ENCODE results near the gene PRRX2. TPM values are rescaled to one million over a fixed set of nuclear protein-coding genes. Genes with fewer than 3 reads are reported as not detected.
A peak's percentile ranks its signal among the peaks of the same experiment; 100 is the strongest.
"Not testable (repeated sequence)": the region's sequence is repeated elsewhere in the genome, so short reads cannot be mapped to it uniquely, and the experiment has no call there.

The PRRX2 gene
- polyA plus RNA-seq, 1 experiment: 8.3 TPM

DNA sequence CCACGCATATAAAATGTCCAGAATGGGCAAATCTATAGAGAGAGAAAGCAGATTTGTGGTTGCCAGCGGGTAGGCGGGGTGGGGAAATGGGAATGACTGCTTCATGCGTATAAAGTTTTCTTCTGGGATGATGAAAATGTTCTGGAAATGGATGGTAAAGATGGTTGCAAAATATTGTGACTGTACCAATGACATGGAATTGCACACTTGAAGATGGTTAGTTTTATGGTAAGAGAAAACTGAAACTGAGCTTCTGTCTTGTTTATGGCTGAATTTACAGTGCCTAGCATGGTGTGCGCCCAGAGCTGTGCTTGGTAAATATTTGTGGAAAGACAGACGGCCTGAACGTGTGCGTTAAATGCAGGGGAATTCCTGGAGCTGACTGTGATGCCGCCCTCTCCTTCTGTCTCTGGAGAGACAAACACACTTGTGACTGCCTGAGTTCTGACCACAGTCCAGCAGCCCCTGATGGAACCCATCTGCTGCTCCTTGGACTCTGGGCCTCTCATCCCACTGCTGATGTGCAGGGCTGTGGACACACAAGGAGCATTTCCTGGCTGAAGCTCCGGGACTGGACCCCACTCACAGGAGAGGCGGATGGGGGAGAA, 96.0 kb downstream of the PRRX2 start:
- Histone ChIP-seq H3K27me3 (ENCODE audit: control insufficient read depth, insufficient read depth, low read length) (no peaks in the 10 kb centered on the region), H3K9me3 (ENCODE audit: control insufficient read depth, insufficient read depth, low read length) (no peaks in the 10 kb centered on the region), H3K4me3 (ENCODE audit: low read depth, low read length) (peak overlapping the region; percentile 34; the same call in 1 of the 2 replicates), H3K27ac (ENCODE audit: low read depth, low read length) (peak overlapping the region; percentile 97)
- peak; percentile 84 for DNase-seq (ENCODE audit: low read depth, low spot score)
- POLR2A ChIA-PET: interaction anchor here (0.6 to 2.5 kb wide), 8 partner anchors 8 to 950 kb away, joined by 3 to 22 read pairs (median 5); partner anchors contain the start of gene PTGES
- TF ChIP-seq, protein P1, sequence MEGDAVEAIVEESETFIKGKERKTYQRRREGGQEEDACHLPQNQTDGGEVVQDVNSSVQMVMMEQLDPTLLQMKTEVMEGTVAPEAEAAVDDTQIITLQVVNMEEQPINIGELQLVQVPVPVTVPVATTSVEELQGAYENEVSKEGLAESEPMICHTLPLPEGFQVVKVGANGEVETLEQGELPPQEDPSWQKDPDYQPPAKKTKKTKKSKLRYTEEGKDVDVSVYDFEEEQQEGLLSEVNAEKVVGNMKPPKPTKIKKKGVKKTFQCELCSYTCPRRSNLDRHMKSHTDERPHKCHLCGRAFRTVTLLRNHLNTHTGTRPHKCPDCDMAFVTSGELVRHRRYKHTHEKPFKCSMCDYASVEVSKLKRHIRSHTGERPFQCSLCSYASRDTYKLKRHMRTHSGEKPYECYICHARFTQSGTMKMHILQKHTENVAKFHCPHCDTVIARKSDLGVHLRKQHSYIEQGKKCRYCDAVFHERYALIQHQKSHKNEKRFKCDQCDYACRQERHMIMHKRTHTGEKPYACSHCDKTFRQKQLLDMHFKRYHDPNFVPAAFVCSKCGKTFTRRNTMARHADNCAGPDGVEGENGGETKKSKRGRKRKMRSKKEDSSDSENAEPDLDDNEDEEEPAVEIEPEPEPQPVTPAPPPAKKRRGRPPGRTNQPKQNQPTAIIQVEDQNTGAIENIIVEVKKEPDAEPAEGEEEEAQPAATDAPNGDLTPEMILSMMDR (IDR thresholded peaks at IDR 0.05; ENCODE audit: low read depth, low read length): no peak
- CTCF ChIA-PET: interaction anchor here (0.6 to 2.1 kb wide), 3 partner anchors 23 to 119 kb away, joined by 3 to 10 read pairs (median 6); no protein-coding TSS in a partner anchor

DNA sequence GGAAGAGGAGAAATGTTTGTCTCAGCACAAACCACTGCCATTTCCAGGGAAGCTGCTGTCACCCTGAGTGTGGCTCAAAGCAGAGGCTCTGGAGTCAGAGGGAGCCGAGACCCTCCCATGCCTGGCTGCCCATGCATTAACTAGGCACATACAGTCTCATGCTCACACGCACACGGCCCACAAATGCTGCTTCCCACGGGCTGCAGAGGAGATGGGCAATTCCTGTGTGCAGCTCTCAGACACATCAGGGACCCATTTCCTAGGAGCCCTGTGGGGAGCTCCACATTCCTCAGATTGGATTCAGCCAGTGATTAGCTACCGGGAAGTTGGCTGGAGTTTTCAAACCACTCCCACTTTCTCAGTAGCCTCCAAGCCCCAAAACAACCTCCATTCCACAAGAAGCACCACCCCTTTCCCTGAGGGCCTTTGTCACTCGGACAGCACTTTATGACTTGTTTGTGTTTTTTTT, 96.5 kb downstream of the PRRX2 start:
- Histone ChIP-seq H3K27ac (ENCODE audit: low read depth, low read length) (peak overlapping the region; percentile 97), H3K27me3 (ENCODE audit: control insufficient read depth, insufficient read depth, low read length) (no peaks in the 10 kb centered on the region), H3K4me3 (ENCODE audit: low read depth, low read length) (peak overlapping the region; percentile 34), H3K9me3 (ENCODE audit: control insufficient read depth, insufficient read depth, low read length) (no peaks in the 10 kb centered on the region)
- ChIA-PET CTCF (interaction anchor here (0.6 to 2.1 kb wide), 3 partner anchors 22 to 119 kb away, joined by 3 to 10 read pairs (median 6); no protein-coding TSS in a partner anchor), POLR2A (interaction anchor here (0.6 to 2.5 kb wide), 9 partner anchors 9 to 1517 kb away, joined by 3 to 22 read pairs (median 5); partner anchors contain the start of gene PTGES)
- TF ChIP-seq, protein P1 (IDR thresholded peaks at IDR 0.05; ENCODE audit: low read depth, low read length): no peak
- DNase-seq (ENCODE audit: low read depth, low spot score): peak; percentile 55

DNA sequence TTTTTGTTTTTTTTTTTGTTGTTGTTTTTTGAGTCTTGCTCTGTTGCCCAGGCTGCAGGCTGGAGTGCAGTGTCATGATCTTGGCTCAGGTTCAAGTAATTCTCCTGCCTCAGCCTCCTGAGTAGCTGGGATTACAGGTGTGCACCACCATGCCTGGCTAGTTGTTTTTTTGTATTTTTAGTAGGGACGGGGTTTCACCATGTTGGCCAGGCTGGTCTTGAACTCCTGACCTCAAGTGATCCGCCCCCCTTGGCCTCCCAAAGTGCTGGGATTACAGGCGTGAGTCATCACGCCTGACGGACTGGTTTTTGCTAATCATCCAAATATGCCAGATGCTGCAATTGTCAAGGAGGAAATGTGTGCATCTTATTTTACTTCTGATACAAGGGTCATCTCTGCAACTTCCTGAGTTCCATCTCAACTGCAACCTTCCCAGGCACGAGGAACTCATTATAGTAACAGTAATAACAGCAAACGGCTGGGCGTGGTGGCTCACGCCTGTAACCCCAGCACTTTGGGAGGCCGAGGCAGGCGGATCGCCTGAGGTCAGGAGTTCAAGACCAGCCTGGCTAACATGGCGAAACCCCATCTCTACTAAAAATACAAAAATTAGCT, 97.0 kb downstream of the PRRX2 start:
- peak overlapping the region; percentile 97 for H3K27ac ChIP-seq (ENCODE audit: low read depth, low read length)

DNA sequence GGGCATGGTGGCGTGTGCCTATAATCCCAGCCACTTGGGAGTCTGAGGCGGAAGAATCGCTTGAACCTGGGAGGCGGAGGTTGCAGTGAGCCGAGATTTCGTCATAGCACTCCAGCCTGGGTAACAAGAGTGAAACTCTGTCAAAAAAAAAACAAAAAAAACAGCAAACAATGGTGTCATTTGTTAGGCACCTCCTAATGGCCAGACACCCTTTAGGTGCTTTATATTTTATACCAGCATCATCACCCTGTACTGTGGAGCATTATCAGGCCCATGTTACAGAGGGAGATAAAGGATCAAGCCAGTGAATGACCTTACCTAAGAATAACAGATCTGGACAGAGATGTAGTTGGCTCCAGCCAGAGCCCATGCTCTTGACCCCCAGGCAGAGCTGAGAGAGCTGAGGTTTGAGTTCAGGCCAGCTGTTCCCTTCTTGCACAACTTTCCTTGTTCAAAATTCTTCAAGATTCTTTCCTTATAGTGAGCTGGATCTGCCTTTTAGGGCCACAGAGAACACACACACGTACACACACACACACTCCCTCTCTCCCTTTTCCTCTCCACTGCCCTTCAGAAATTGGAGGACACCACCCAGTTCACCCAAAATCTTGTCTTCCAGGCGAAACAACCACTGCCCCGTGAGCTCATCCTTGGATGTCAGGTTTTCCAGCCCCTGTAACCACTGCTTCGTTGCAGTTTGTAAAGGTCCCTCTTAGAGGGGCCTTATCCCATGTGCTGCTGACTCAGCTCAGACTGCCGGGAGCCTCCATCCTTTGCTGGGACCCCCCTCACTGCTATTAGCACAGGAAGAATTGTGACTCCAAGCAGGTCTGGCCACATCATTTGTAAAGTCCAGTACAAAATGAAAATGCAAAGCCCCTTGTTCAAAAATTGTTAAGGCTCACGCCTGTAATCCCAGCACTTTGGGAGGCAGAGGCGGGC, 97.8 kb downstream of the PRRX2 start:
- peak overlapping the region; percentile 97 for H3K27ac ChIP-seq (ENCODE audit: low read depth, low read length)
- TF ChIP-seq, protein P1 (IDR thresholded peaks at IDR 0.05; ENCODE audit: low read depth, low read length): no peak
- no peaks in the 10 kb centered on the region for H3K9me3 ChIP-seq (ENCODE audit: control insufficient read depth, insufficient read depth, low read length)
- H3K27me3 ChIP-seq (ENCODE audit: control insufficient read depth, insufficient read depth, low read length): no peaks in the 10 kb centered on the region
- ChIA-PET POLR2A (interaction anchor here (0.7 to 2.5 kb wide), 7 partner anchors 10 to 617 kb away, joined by 3 to 19 read pairs (median 6); partner anchors contain the start of genes ASB6 and PTGES), CTCF (interaction anchor here (1.1 to 1.8 kb wide), 4 partner anchors 13 to 37 kb away, joined by 4 to 10 read pairs (median 8); no protein-coding TSS in a partner anchor)
- DNase-seq (ENCODE audit: low read depth, low spot score): peak; percentile 54
- no peak overlapping the region for H3K4me3 ChIP-seq (ENCODE audit: low read depth, low read length)

More for the DNA sequence above, 97.0 kb downstream of the PRRX2 start:
- DNase-seq (ENCODE audit: low read depth, low spot score): peak; percentile 77
- not testable (repeated sequence) for H3K4me3 ChIP-seq (ENCODE audit: low read depth, low read length); H3K27me3 ChIP-seq (ENCODE audit: control insufficient read depth, insufficient read depth, low read length); H3K9me3 ChIP-seq (ENCODE audit: control insufficient read depth, insufficient read depth, low read length)
- CTCF ChIA-PET: interaction anchor here (1.0 to 2.1 kb wide), 4 partner anchors 21 to 120 kb away, joined by 3 to 10 read pairs (median 7); no protein-coding TSS in a partner anchor
- POLR2A ChIA-PET: interaction anchor here (0.6 to 2.5 kb wide), 10 partner anchors 9 to 1517 kb away, joined by 3 to 22 read pairs (median 7); partner anchors contain the start of gene PTGES
